DND-41 (cell line): ENCODE data around the gene TMEM87B.

Experiments
- CTCF ChIP-seq: IDR thresholded peaks from 2 replicates; pipeline ENCODE4 v1.5.1; 2012; ENCODE audit warnings: borderline replicate concordance, low read length, moderate library complexity, mild to moderate bottlenecking; ENCODE audit not compliant: poor library complexity, severe bottlenecking; ENCODE audit errors: extremely low read depth
- EZH2 ChIP-seq: IDR thresholded peaks from 3 replicates; pipeline ENCODE4 v1.6.1; 2012; ENCODE audit warnings: borderline replicate concordance, low read depth, mild to moderate bottlenecking, moderate library complexity, low read length, inconsistent platforms; ENCODE audit not compliant: severe bottlenecking

- TF ChIP-seq CTCF = no peak
- TF ChIP-seq EZH2 = no peak
Observed at GRCh38 chr2:112151271-112151670, 96.2 kb downstream of the TMEM87B start.
